C4-2B (cell line): ENCODE results near the gene MYCBPAP.

Experiments
- H3K27ac ChIP-seq: fragments of 450-650 bp; 2 replicates; pipeline ENCODE4 v1.5.1; 2017
- ZFX ChIP-seq: fragments of 450-650 bp; IDR thresholded peaks from 2 replicates; pipeline ENCODE4 v1.6.1; 2017
- TF ChIP-seq, protein P1 (sequence below): fragments of 450-650 bp; conservative IDR thresholded peaks from 2 replicates; pipeline ENCODE4 v1.5.1; 2017; ENCODE audit warnings: mild to moderate bottlenecking

MYCBPAP gene

DNA sequence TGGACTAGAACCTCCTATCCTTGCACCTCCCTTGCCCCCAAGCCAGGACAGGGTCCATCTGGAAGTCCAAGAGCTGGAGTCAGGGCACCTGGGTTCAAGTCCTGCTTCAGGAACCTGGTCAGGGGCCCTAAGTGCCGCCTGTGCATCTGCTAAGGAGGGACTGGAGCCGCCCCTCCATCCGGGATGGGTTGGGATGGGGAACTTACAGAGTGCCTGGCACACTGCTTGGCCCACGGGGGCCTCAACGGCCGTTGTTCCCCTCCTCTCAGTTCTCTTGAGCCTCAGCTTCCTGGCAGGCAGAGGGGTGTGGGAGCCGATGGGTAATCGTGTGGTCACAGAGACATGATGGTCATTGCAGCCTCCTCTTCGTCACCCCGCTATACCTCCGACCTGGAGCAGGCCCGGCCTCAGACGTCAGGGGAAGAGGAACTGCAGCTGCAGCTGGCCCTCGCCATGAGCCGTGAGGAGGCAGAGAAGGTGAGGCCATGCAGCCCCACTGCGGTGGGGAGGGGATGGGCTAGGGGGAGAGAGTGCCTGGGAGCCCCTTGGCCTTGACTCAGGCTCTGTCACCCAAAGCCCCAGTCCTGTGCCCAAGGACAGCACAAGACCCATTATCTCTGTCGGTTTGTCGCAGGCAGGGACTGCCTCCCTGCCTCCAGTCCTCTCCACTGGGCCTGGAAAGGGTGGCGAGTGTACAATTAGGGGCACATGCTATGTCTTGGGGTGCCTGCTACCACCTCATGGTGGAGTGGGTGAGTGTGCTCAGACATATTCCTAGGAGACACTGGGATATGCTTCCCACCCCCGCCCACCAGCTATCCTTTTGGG lies 29.7 kb downstream of the MYCBPAP start:
- no peak overlapping the region for H3K27ac ChIP-seq
- TF ChIP-seq, protein P1, sequence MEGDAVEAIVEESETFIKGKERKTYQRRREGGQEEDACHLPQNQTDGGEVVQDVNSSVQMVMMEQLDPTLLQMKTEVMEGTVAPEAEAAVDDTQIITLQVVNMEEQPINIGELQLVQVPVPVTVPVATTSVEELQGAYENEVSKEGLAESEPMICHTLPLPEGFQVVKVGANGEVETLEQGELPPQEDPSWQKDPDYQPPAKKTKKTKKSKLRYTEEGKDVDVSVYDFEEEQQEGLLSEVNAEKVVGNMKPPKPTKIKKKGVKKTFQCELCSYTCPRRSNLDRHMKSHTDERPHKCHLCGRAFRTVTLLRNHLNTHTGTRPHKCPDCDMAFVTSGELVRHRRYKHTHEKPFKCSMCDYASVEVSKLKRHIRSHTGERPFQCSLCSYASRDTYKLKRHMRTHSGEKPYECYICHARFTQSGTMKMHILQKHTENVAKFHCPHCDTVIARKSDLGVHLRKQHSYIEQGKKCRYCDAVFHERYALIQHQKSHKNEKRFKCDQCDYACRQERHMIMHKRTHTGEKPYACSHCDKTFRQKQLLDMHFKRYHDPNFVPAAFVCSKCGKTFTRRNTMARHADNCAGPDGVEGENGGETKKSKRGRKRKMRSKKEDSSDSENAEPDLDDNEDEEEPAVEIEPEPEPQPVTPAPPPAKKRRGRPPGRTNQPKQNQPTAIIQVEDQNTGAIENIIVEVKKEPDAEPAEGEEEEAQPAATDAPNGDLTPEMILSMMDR: no peak
- TF ChIP-seq ZFX: no peak

DNA sequence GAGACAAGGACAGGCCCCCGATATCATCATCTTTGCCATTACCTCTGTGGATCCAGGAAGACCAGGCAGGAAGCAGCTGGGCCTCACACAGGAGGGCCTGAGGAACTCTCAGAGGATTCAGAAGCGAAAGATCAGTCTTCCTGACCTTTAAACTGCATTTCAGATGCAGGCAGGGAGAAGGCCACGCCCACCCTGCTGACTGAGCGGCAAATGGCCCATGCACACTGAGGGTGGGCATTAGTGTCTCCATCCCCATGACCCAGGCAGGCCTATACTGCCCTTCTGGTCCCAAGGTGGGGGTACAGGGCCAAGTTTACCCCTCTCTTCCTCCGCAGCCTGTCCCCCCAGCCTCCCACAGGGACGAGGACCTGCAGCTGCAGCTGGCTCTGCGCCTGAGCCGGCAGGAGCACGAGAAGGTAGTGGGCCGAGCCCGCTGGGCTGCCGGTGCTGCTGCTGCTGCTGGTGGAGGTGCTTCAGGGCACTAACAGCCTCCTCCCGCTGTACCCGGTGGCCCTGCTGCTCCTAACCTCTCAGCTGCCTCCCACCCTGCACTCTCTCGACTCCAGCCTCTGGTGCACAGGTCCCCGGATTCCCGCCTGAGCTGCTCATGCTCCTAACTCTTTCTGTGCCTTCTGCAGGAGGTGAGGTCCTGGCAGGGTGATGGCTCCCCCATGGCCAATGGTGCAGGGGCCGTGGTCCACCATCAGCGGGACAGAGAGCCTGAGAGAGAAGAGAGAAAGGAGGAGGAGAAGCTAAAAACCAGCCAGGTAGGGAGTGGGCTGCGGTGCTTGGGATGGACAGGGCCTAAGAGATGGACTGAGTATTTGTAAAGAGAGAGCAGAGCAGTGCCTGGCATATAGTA lies 30.5 kb downstream of the MYCBPAP start:
- TF ChIP-seq ZFX: no peak
- TF ChIP-seq, protein P1: no peak

DNA sequence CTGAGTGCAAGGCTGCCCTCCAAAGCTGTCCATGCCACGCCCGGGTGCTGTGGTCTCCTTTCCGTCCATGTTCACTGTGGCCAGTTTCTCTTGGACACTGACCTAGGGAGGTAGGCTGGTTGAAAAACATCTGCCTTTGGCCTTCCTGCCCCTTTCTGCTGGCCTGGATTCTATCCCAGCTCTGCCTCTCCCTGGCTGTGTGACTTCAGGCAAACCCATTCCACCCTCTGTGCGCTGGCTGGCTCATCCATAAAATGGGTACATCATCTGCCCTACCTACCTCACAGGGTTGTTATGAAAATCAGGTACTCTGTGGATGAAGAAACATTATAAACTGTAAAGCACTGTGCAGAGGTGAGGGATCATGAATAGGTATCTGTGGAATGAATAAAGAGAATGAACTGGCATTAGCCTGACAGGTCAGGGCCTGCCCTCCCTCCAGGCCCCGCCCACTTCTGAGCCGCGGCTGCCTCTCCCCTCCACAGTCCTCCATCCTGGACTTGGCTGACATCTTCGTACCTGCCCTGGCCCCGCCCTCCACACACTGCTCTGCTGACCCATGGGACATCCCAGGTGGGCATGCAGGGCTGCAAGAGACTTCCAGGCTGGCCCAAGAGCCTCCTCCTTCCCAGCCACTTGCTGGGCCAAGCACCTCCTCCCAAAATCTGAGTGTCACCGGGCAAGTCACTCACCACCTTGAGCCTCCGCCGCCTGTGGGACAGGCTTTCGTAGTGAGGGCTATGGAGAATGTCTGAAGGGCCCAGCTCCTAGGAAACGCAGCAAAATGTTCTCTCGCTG lies 31.7 kb downstream of the MYCBPAP start:
- no peak for TF ChIP-seq ZFX
- TF ChIP-seq, protein P1: no peak
- H3K27ac ChIP-seq: peak overlapping the region; percentile 97

More for the DNA sequence above, 30.5 kb downstream of the MYCBPAP start:
- no peak overlapping the region for H3K27ac ChIP-seq

GRCh38 chr17:50540560-50541401 lies 32.5 kb downstream of the MYCBPAP start:
- no peak for TF ChIP-seq ZFX
- TF ChIP-seq, protein P1: no peak

DNA sequence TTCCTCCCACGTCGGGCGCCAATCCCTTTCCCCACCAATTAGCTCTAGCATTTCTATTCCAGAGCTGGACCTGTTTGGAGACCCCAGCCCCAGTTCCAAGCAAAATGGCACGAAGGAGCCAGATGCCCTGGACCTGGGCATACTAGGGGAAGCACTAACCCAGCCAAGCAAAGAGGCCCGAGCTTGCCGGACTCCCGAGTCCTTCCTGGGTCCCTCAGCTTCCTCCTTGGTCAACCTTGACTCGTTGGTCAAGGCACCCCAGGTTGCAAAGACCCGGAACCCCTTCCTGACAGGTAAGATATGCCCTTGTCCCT lies 33.1 kb downstream of the MYCBPAP start:
- no peak for TF ChIP-seq ZFX
- TF ChIP-seq, protein P1: no peak
- H3K27ac ChIP-seq: peak overlapping the region; percentile 97

More at GRCh38 chr17:50540560-50541401, 32.5 kb downstream of the MYCBPAP start:
- peak overlapping the region; percentile 97 for H3K27ac ChIP-seq

- TF ChIP-seq ZFX: peak; percentile 65; the same call in 1 of the 2 replicates
- TF ChIP-seq, protein P1: no peak
- peak overlapping the region; percentile 97 for H3K27ac ChIP-seq
Observed at GRCh38 chr17:50541716-50542688, 33.8 kb downstream of the MYCBPAP start.
